IMR-90 (cell line): ENCODE results near the gene LBH. TPM values are rescaled to one million over a fixed set of nuclear protein-coding genes. Genes with fewer than 3 reads are reported as not detected.

Experiments used
- ATAC-seq: fragments of 200-7000 bp; cut with Tn5 transposase; 2 replicates; pipeline ENCODE4 v1.9.1; 2020; ENCODE audit warnings: low read depth, mild to moderate bottlenecking, moderate library complexity
- BruUV-seq: library from RNA; stranded (reverse); fragments of 400-500 nt; replicated peaks from 2 replicates; lab custom pipeline; 2021; lab: Mats Ljungman, UMichigan
- CTCF ChIA-PET: fragments of 300-600 bp; formaldehyde crosslinking; extraction: SDS; loops from one replicate; lab custom pipeline; 2021; ENCODE audit warnings: antibody characterized with exemption; lab: Yijun Ruan, JAX
- POLR2A ChIA-PET: fragments of 300-600 bp; sonication (Branson Sonifier 250); formaldehyde crosslinking; loops from one replicate; lab custom pipeline; 2022; ENCODE audit warnings: antibody characterized with exemption; ENCODE audit not compliant: unreplicated experiment; lab: Charles Lee
- DNase-seq: peaks from one replicate; pipeline ENCODE4 v3.0.0; 2013
- H2AFZ ChIP-seq: replicated peaks from 2 replicates; pipeline ENCODE3; 2013; ENCODE audit warnings: low read length, mild to moderate bottlenecking; ENCODE audit not compliant: poor library complexity
- H2AK5ac ChIP-seq: 2 replicates; pipeline ENCODE4 v1.6.1; 2013; ENCODE audit warnings: low read depth, low read length, inconsistent platforms
- H2AK9ac ChIP-seq: replicated peaks from 2 replicates; pipeline ENCODE3; 2013; ENCODE audit warnings: mild to moderate bottlenecking, low read depth, low read length, moderate library complexity; ENCODE audit not compliant: poor library complexity
- H2BK120ac ChIP-seq: 2 replicates; pipeline ENCODE4 v1.6.1; 2013; ENCODE audit warnings: low read depth, low read length, inconsistent platforms
- H2BK15ac ChIP-seq: 3 replicates; pipeline ENCODE4 v1.6.1; 2013; ENCODE audit warnings: low read depth, low read length, inconsistent platforms
- H2BK20ac ChIP-seq: 2 replicates; pipeline ENCODE4 v1.6.1; 2013; ENCODE audit warnings: low read depth, mild to moderate bottlenecking, inconsistent platforms, low read length, moderate library complexity
- H2BK5ac ChIP-seq: 2 replicates; pipeline ENCODE4 v1.6.1; 2013; ENCODE audit warnings: mild to moderate bottlenecking, low read depth, low read length, inconsistent platforms; ENCODE audit not compliant: poor library complexity, severe bottlenecking
- H3K14ac ChIP-seq: replicated peaks from 2 replicates; pipeline ENCODE4 v1.6.1; 2013; ENCODE audit warnings: low read depth, low read length, inconsistent platforms
- H3K18ac ChIP-seq: 2 replicates; pipeline ENCODE4 v1.6.1; 2013; ENCODE audit warnings: low read depth, low read length, control low read depth
- H3K23ac ChIP-seq: 2 replicates; pipeline ENCODE4 v1.6.1; 2013; ENCODE audit warnings: low read depth, low read length, inconsistent platforms
- H3K27ac ChIP-seq: 2 replicates; pipeline ENCODE4 v1.5.1; 2013; ENCODE audit warnings: mild to moderate bottlenecking, control low read depth, low read length; ENCODE audit not compliant: insufficient read depth
- H3K27me3 ChIP-seq: 2 replicates; pipeline ENCODE4 v1.6.1; 2013; ENCODE audit warnings: low read length; ENCODE audit not compliant: control insufficient read depth, insufficient read depth
- H3K36me3 ChIP-seq: 2 replicates; pipeline ENCODE4 v1.6.1; 2013; ENCODE audit warnings: low read length, mixed read lengths; ENCODE audit not compliant: control insufficient read depth, insufficient read depth
- H3K4ac ChIP-seq: 2 replicates; pipeline ENCODE4 v1.6.1; 2013; ENCODE audit warnings: low read depth, low read length, inconsistent platforms
- H3K4me1 ChIP-seq: 2 replicates; pipeline ENCODE4 v1.6.1; 2013; ENCODE audit warnings: low read length, mixed read lengths; ENCODE audit not compliant: control insufficient read depth, insufficient read depth
- H3K4me2 ChIP-seq: 2 replicates; pipeline ENCODE4 v1.6.1; 2013; ENCODE audit warnings: low read depth, mild to moderate bottlenecking, control low read depth, low read length, moderate library complexity
- H3K4me3 ChIP-seq: 2 replicates; pipeline ENCODE4 v1.5.1; 2013; ENCODE audit warnings: low read depth, mild to moderate bottlenecking, control low read depth, low read length, moderate library complexity; ENCODE audit not compliant: insufficient read depth
- H3K56ac ChIP-seq: 2 replicates; pipeline ENCODE4 v1.6.1; 2013; ENCODE audit warnings: low read length, inconsistent platforms; ENCODE audit not compliant: insufficient read depth; ENCODE audit errors: extremely low read depth
- H3K79me1 ChIP-seq, 2 experiments: 2 replicates each; pipeline ENCODE4 v1.6.1; 2013; ENCODE audit warnings: low read length in 2 of 2, inconsistent platforms in 1 of 2, low read depth in 1 of 2
- H3K9ac ChIP-seq: 2 replicates; pipeline ENCODE4 v1.6.1; 2013; ENCODE audit warnings: low read depth, low read length, control low read depth
- H3K9me1 ChIP-seq: 2 replicates; pipeline ENCODE4 v1.6.1; 2013; ENCODE audit warnings: low read length, inconsistent platforms; ENCODE audit not compliant: insufficient read depth
- H3K9me3 ChIP-seq: 2 replicates; pipeline ENCODE4 v1.6.1; 2013; ENCODE audit warnings: low read length; ENCODE audit not compliant: control insufficient read depth, insufficient read depth
- H4K20me1 ChIP-seq: 2 replicates; pipeline ENCODE4 v1.6.1; 2013; ENCODE audit warnings: low read length, inconsistent platforms; ENCODE audit not compliant: insufficient read depth
- H4K5ac ChIP-seq: 2 replicates; pipeline ENCODE4 v1.6.1; 2013; ENCODE audit warnings: mild to moderate bottlenecking, low read depth, low read length, control low read depth
- H4K8ac ChIP-seq, 2 experiments: 2 replicates each; pipeline ENCODE4 v1.6.1; 2013; ENCODE audit warnings: low read depth in 2 of 2, low read length in 2 of 2, control low read depth in 1 of 2, inconsistent platforms in 1 of 2
- H4K91ac ChIP-seq: 2 replicates; pipeline ENCODE4 v1.6.1; 2013; ENCODE audit warnings: low read depth, low read length, inconsistent platforms; ENCODE audit not compliant: insufficient read depth
- BHLHE40 ChIP-seq: fragments of 150-350 bp; IDR thresholded peaks from 2 replicates; pipeline ENCODE4 v1.6.1; 2016; ENCODE audit warnings: mild to moderate bottlenecking, low read depth, low read length
- FOS ChIP-seq: fragments of 150-350 bp; IDR thresholded peaks from 2 replicates; pipeline ENCODE4 v1.6.1; 2016; ENCODE audit warnings: low read depth, low read length
- MAFK ChIP-seq: IDR thresholded peaks from 2 replicates; pipeline ENCODE4 v1.6.1; 2012; ENCODE audit warnings: low read depth, low read length, improper control_type of control experiment
- MXI1 ChIP-seq: IDR thresholded peaks from 2 replicates; pipeline ENCODE4 v1.6.1; 2012; ENCODE audit warnings: low read depth, mild to moderate bottlenecking, low read length, moderate library complexity, borderline replicate concordance
- NFE2L2 ChIP-seq: fragments of 150-350 bp; IDR thresholded peaks from 2 replicates; pipeline ENCODE4 v1.6.1; 2016; ENCODE audit warnings: low read depth, mild to moderate bottlenecking, low read length
- RCOR1 ChIP-seq: IDR thresholded peaks from 2 replicates; pipeline ENCODE4 v1.6.1; 2012; ENCODE audit warnings: mild to moderate bottlenecking, low read length, improper control_type of control experiment; ENCODE audit not compliant: insufficient replicate concordance
- SMC3 ChIP-seq: fragments of 150-350 bp; IDR thresholded peaks from 2 replicates; pipeline ENCODE4 v1.6.1; 2016; ENCODE audit warnings: low read depth, mild to moderate bottlenecking, antibody characterized with exemption, low read length, moderate library complexity
- dilution Hi-C: fragments of 300-500 bp; cut with HindIII; formaldehyde crosslinking; loops from one replicate; pipeline ENCODE4 v1.14.3; 2018; ENCODE audit warnings: low sequenced_read_pairs; ENCODE audit not compliant: unreplicated experiment
- in situ Hi-C: fragments of 300-500 bp; cut with MboI; formaldehyde crosslinking; loops from 3 replicates; pipeline ENCODE4 v1.14.3; 2019; ENCODE audit warnings: low sequenced_read_pairs, inconsistent platforms, mixed read lengths
- intact Hi-C: fragments of 100-400 bp; cut with micrococcal nuclease; formaldehyde crosslinking; loops from 2 replicates; pipeline ENCODE4 v1.10.0; 2022
- polyA plus RNA-seq, 3 experiments: library from polyadenylated mRNA; depleted of rRNA; stranded (reverse); fragments of >200 nt; gene quantifications; 2 replicates each; pipeline ENCODE4 v1.2.3, GENCODE V29; 2012; ENCODE audit warnings: low replicate concordance in 1 of 3
- total RNA-seq: library from RNA; depleted of rRNA; stranded (reverse); fragments of >200 nt; gene quantifications from 2 replicates; pipeline ENCODE4 v1.2.3, GENCODE V29; 2012
- TF ChIP-seq, protein P1 (sequence below): fragments of 150-350 bp; IDR thresholded peaks from 2 replicates; pipeline ENCODE4 v1.6.1; 2016; ENCODE audit warnings: low read depth, mild to moderate bottlenecking, low read length, moderate library complexity, borderline replicate concordance

Gene LBH
- total and polyA plus RNA-seq, 2 of the 4 experiments (the other 2 are of a cell fraction): 158 to 202 TPM

- Histone ChIP-seq H2BK5ac (peak overlapping the region; percentile 71), H3K79me1 (peaks cover 14 to 37% of the 10 kb centered on the region in 2 experiments; a peak in 3 of 4 replicates), H2BK120ac (peak overlapping the region; percentile 99), H3K4me2 (no peak overlapping the region), H4K5ac (peak overlapping the region; percentile 51), H3K27me3 (no peaks in the 10 kb centered on the region), H2AFZ (peak overlapping the region; percentile 13), H3K23ac (no peak overlapping the region), H3K9ac (no peak overlapping the region), H2BK20ac (peak overlapping the region; percentile 99), H2BK15ac (peak overlapping the region; percentile 98), H4K91ac (peak overlapping the region; percentile 97), H3K14ac (peak overlapping the region; percentile 58), H3K4me1 (peaks cover 16% of the 10 kb centered on the region), H3K56ac (no peak overlapping the region), H3K36me3 (no peaks in the 10 kb centered on the region), H3K9me1 (peaks cover 12% of the 10 kb centered on the region), H3K9me3 (no peaks in the 10 kb centered on the region), H4K20me1 (no peaks in the 10 kb centered on the region), H2AK9ac (no peak overlapping the region), H3K4ac (peak overlapping the region; percentile 99), H4K8ac (peak overlapping the region; percentile 60 to 73; a peak in 3 of 4 replicates), H3K4me3 (no peak overlapping the region), H2AK5ac (peak overlapping the region; percentile 93), H3K27ac (peak overlapping the region; percentile 22; the same call in 1 of the 2 replicates), H3K18ac (peak overlapping the region; percentile 75)
- ChIA-PET CTCF (interaction anchor here (0.5 kb wide), 1 partner anchor 397 kb away, joined by 3 read pairs; no protein-coding TSS in a partner anchor), POLR2A (no interaction called here)
- in situ Hi-C loops: no loop called here
- dilution Hi-C loops: no loop called here
- ATAC-seq: no peak
- TF ChIP-seq, protein P1, sequence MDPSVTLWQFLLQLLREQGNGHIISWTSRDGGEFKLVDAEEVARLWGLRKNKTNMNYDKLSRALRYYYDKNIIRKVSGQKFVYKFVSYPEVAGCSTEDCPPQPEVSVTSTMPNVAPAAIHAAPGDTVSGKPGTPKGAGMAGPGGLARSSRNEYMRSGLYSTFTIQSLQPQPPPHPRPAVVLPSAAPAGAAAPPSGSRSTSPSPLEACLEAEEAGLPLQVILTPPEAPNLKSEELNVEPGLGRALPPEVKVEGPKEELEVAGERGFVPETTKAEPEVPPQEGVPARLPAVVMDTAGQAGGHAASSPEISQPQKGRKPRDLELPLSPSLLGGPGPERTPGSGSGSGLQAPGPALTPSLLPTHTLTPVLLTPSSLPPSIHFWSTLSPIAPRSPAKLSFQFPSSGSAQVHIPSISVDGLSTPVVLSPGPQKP: no peak
- TF ChIP-seq BHLHE40 (no peak), SMC3 (no peak), MXI1 (no peak), NFE2L2 (no peak), MAFK (no peak), RCOR1 (no peak), FOS (no peak)
- intact Hi-C loops: no loop called here
- DNase-seq: no peak
- no TSS peak for BruUV-seq
These were observed 65.2 kb downstream of the LBH start for GRCh38 chr2:30296496-30296895.
